PC-9 (cell line): ENCODE results near the gene OBSCN.

Source experiments
- EZH2 ChIP-seq: fragments of 200-600 bp; sonication (generic); IDR thresholded peaks from 2 replicates; pipeline ENCODE4 v1.8.0; 2017; ENCODE audit warnings: antibody characterized with exemption, low read depth
- TF ChIP-seq, protein P1 (sequence below): fragments of 200-600 bp; sonication (generic); conservative IDR thresholded peaks from 2 replicates; pipeline ENCODE4 v1.6.1; 2017; ENCODE audit warnings: mixed run types, antibody characterized with exemption, mild to moderate bottlenecking, moderate library complexity

DNA sequence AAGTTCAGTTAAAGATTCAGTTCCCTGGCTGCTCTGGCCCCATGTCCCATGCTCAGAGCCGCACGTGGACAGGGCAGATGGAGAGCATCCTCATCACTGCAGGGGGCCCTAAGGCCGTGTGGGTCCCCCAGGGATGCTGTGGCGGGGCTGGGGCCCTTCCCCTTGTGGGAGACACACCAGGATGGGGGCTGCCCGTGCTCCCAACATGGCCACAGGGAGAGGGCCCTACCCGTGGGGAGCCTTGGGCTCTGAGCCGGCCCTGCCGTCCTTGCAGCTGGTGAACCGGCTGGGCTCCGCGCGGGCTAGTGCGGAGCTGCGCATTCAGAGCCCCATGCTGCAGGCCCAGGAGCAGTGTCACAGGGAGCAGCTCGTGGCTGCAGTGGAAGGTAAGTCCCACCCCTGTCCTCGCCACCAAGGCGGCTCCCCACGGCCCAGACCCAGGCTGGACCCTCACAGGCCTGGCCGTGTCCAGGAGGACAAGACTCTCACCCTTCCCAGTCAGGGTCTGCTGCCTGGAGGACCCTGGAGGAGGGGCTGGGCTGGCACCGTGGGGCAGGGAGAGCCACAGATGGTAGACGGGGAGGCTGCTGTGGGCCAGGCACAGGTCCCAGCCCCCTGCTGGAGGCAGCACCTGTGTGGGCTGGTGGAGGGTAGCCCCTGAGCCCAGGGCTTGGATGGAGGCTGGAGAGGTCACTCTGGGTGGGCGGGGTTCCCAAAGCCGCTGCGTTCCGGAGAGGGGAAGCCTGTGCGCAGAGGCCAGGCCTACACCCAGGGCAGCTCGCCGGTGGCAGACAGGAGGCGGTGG lies 145.0 kb downstream of the OBSCN start:
- TF ChIP-seq, protein P1, sequence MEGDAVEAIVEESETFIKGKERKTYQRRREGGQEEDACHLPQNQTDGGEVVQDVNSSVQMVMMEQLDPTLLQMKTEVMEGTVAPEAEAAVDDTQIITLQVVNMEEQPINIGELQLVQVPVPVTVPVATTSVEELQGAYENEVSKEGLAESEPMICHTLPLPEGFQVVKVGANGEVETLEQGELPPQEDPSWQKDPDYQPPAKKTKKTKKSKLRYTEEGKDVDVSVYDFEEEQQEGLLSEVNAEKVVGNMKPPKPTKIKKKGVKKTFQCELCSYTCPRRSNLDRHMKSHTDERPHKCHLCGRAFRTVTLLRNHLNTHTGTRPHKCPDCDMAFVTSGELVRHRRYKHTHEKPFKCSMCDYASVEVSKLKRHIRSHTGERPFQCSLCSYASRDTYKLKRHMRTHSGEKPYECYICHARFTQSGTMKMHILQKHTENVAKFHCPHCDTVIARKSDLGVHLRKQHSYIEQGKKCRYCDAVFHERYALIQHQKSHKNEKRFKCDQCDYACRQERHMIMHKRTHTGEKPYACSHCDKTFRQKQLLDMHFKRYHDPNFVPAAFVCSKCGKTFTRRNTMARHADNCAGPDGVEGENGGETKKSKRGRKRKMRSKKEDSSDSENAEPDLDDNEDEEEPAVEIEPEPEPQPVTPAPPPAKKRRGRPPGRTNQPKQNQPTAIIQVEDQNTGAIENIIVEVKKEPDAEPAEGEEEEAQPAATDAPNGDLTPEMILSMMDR = no peak
- TF ChIP-seq EZH2 = no peak
